Neuronal stem cell (in vitro differentiated cells): ENCODE data around the gene HHIPL1.

Experiments
- DNase-seq: peaks from one replicate; pipeline ENCODE4 v3.0.0-alpha.2; 2013; ENCODE audit warnings: low spot score
- H2AFZ ChIP-seq: one replicate; pipeline ENCODE4 v1.6.1; 2013; ENCODE audit warnings: mild to moderate bottlenecking, low read length, inconsistent platforms
- H2AK5ac ChIP-seq: 2 replicates; pipeline ENCODE4 v1.6.1; 2013; ENCODE audit warnings: low read depth, mild to moderate bottlenecking, inconsistent platforms, low read length, moderate library complexity, mixed read lengths
- H2BK120ac ChIP-seq: 2 replicates; pipeline ENCODE4 v1.6.1; 2013; ENCODE audit warnings: low read depth, mild to moderate bottlenecking, inconsistent platforms, low read length, moderate library complexity, mixed read lengths
- H2BK12ac ChIP-seq: one replicate; pipeline ENCODE4 v1.6.1; 2013; ENCODE audit warnings: low read length, inconsistent platforms
- H2BK15ac ChIP-seq: 2 replicates; pipeline ENCODE4 v1.6.1; 2013; ENCODE audit warnings: mild to moderate bottlenecking, low read length, inconsistent platforms, mixed read lengths
- H2BK5ac ChIP-seq: one replicate; pipeline ENCODE4 v1.6.1; 2013; ENCODE audit warnings: inconsistent platforms, mild to moderate bottlenecking, low read length, moderate library complexity
- H3K14ac ChIP-seq: one replicate; pipeline ENCODE4 v1.6.1; 2013; ENCODE audit warnings: low read length, inconsistent platforms
- H3K18ac ChIP-seq: 2 replicates; pipeline ENCODE4 v1.6.1; 2013; ENCODE audit warnings: low read length, inconsistent platforms
- H3K23ac ChIP-seq: 2 replicates; pipeline ENCODE4 v1.6.1; 2013; ENCODE audit warnings: low read depth, mild to moderate bottlenecking, mixed read lengths, low read length, inconsistent platforms; ENCODE audit not compliant: poor library complexity
- H3K27ac ChIP-seq: replicated peaks from 3 replicates; pipeline ENCODE4 v1.5.1; 2013; ENCODE audit warnings: low read length, inconsistent platforms
- H3K27me3 ChIP-seq, 3 experiments: 2 replicates each; pipeline ENCODE4 v1.6.1; 2013; ENCODE audit warnings: low read length in 3 of 3, mild to moderate bottlenecking in 2 of 3, inconsistent platforms in 1 of 3, low read depth in 1 of 3, mixed read lengths in 1 of 3, moderate library complexity in 1 of 3; ENCODE audit not compliant: control insufficient read depth in 3 of 3, insufficient read depth in 3 of 3
- H3K36me3 ChIP-seq, 2 donors: replicated peaks in 1 of 2; 2 replicates each; pipeline ENCODE4 v1.6.1; 2013; ENCODE audit warnings: low read length in 2 of 2; ENCODE audit not compliant: control insufficient read depth in 2 of 2, insufficient read depth in 2 of 2
- H3K4ac ChIP-seq: 2 replicates; pipeline ENCODE4 v1.6.1; 2013; ENCODE audit warnings: inconsistent platforms, mild to moderate bottlenecking, low read length, moderate library complexity
- H3K4me1 ChIP-seq, 2 donors: 1 replicate in 1 of 2; 2 replicates in 1 of 2; pipeline ENCODE4 v1.6.1; 2013; ENCODE audit warnings: low read length in 2 of 2, low read depth in 1 of 2; ENCODE audit not compliant: control insufficient read depth in 2 of 2, insufficient read depth in 1 of 2
- H3K4me2 ChIP-seq: one replicate; pipeline ENCODE4 v1.6.1; 2013; ENCODE audit warnings: mild to moderate bottlenecking, low read length, inconsistent platforms; ENCODE audit not compliant: insufficient read depth, poor library complexity, severe bottlenecking
- H3K4me3 ChIP-seq, 2 donors: 2 replicates each; pipeline ENCODE4 v1.5.1; 2013; ENCODE audit warnings: low read length in 2 of 2, mild to moderate bottlenecking in 2 of 2, inconsistent platforms in 1 of 2, moderate library complexity in 1 of 2
- H3K79me1 ChIP-seq: one replicate; pipeline ENCODE4 v1.6.1; 2013; ENCODE audit warnings: low read depth, mild to moderate bottlenecking, inconsistent platforms, low read length, moderate library complexity
- H3K9ac ChIP-seq: one replicate; pipeline ENCODE4 v1.6.1; 2013; ENCODE audit warnings: mild to moderate bottlenecking, low read depth, low read length, inconsistent platforms; ENCODE audit not compliant: poor library complexity
- H3K9me3 ChIP-seq, 2 donors: replicated peaks in 1 of 2; 2 replicates each; pipeline versions ENCODE3 to v1.6.1; 2013; ENCODE audit warnings: low read length in 2 of 2, mild to moderate bottlenecking in 2 of 2, inconsistent platforms in 1 of 2, low read depth in 1 of 2, mixed read lengths in 1 of 2, moderate library complexity in 1 of 2; ENCODE audit not compliant: control insufficient read depth in 2 of 2, insufficient read depth in 1 of 2
- H4K8ac ChIP-seq: one replicate; pipeline ENCODE4 v1.6.1; 2013; ENCODE audit warnings: low read depth, mild to moderate bottlenecking, inconsistent platforms, low read length, moderate library complexity
- H4K91ac ChIP-seq: one replicate; pipeline ENCODE4 v1.6.1; 2013; ENCODE audit warnings: low read length, low read depth, mild to moderate bottlenecking, inconsistent platforms; ENCODE audit not compliant: poor library complexity
- WGBS, 2 donors: extraction: QIAGEN DNeasy Blood & Tissue Kit; methylation state at CpG; one replicate each; pipeline ENCODE4 v1.1.7; 2013; ENCODE audit warnings: missing lambda C conversion rate in 2 of 2, mixed read lengths in 1 of 2; ENCODE audit not compliant: insufficient read length in 2 of 2, insufficient replicate concordance in 1 of 2; ENCODE audit errors: extremely low coverage in 2 of 2; 5-methylcytosine and 5-hydroxymethylcytosine counted together

Gene HHIPL1

DNA sequence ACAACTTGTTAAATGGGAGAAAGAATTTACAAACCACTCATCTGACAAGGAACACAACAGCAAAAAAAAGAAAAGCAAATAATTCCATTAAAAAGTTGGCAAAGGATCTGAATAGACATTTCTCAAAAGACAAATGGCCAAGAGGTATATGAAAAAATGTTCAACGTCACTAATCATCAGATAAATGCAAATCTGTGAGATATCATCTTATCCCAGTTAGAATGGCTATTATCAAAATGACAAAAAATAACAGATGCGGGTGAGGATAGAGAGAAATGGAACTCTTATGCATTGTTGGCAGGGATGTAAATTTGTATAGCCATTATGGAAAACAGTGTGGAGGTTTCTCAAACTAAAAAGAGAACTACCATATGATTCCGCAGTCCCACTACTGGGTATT, 69.0 kb downstream of the HHIPL1 start:
- H2BK12ac ChIP-seq, result no peak overlapping the region
- H3K4me1 ChIP-seq, result no peaks in the 10 kb centered on the region
- no peak overlapping the region for H3K27ac ChIP-seq
- no peak overlapping the region for H2AK5ac ChIP-seq
- WGBS, 2 donors, result no CpG with 5 or more reads among the region's 3 CpGs
- no peaks in the 10 kb centered on the region for H3K27me3 ChIP-seq
- no peak overlapping the region for H2BK5ac ChIP-seq
- H2AFZ ChIP-seq, result no peak overlapping the region
- H2BK15ac ChIP-seq, result no peak overlapping the region
- no peak overlapping the region for H4K91ac ChIP-seq
- H3K9ac ChIP-seq, result no peak overlapping the region
- H3K23ac ChIP-seq, result no peak overlapping the region
- H3K79me1 ChIP-seq, result no peaks in the 10 kb centered on the region
- H3K14ac ChIP-seq, result no peak overlapping the region
- H3K18ac ChIP-seq, result no peak overlapping the region
- H2BK120ac ChIP-seq, result no peak overlapping the region
- no peaks in the 10 kb centered on the region for H3K36me3 ChIP-seq
- H3K4ac ChIP-seq, result no peak overlapping the region
- peaks cover 0 to 9% of the 10 kb centered on the region in 2 donors for H3K9me3 ChIP-seq
- H3K4me2 ChIP-seq, result no peak overlapping the region
- no peak overlapping the region for H4K8ac ChIP-seq
- no peak for DNase-seq
- H3K4me3 ChIP-seq, result no peak overlapping the region

DNA sequence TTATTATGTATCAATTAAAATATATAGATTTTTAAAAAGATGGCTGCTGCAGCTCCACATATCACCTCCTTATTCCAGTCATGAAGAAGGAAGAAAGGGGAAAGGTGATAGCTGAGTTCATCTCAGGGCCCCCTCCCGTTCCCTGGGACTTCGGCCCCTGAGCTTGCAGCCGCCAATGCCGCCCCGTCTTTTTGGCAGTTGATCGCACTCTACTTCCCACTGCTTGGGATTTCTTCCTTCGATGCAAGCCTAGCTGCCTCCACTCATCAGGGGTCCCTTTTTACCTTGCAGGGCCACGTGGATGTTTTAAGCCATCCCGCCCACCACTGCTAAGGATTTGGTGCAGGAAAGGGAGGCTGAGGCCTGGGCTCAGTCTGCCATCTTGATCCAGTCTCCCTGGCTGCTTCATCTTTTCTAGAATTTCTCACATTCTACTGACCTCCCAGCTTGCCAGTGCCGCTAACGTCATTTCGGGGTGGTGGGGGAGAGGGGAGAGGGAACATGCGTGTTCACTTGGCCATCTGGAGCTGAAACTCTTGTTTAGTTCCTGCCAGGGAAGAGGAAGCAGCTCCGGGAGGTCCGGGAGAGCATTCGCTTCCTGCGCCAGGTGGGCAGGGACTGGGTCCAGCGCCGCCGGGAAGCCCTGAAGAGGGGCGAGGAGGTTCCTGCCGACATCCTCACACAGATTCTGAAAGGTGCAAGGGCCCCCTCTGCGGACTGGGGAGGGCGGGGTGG, 70.5 kb downstream of the HHIPL1 start:
- no CpG with 5 or more reads among the region's 24 CpGs for WGBS, 2 donors
- H3K27ac ChIP-seq, result no peak overlapping the region
- H3K36me3 ChIP-seq, result no peaks in the 10 kb centered on the region
- no peak overlapping the region for H2BK120ac ChIP-seq
- no peak overlapping the region for H4K91ac ChIP-seq
- H3K9me3 ChIP-seq, result peaks cover 0 to 9% of the 10 kb centered on the region in 2 donors
- H3K4ac ChIP-seq, result no peak overlapping the region
- H3K27me3 ChIP-seq, result no peaks in the 10 kb centered on the region
- H3K4me2 ChIP-seq, result no peak overlapping the region
- H3K79me1 ChIP-seq, result no peaks in the 10 kb centered on the region
- no peak overlapping the region for H3K14ac ChIP-seq
- no peak overlapping the region for H3K23ac ChIP-seq
- no peak overlapping the region for H2BK12ac ChIP-seq
- no peak overlapping the region for H2AFZ ChIP-seq
- H3K4me1 ChIP-seq, result no peaks in the 10 kb centered on the region
- no peak overlapping the region for H3K9ac ChIP-seq
- DNase-seq, result no peak
- H4K8ac ChIP-seq, result no peak overlapping the region
- H2AK5ac ChIP-seq, result no peak overlapping the region
- peak overlapping the region; percentile 38 for H3K18ac ChIP-seq
- no peak overlapping the region for H3K4me3 ChIP-seq
- H2BK15ac ChIP-seq, result no peak overlapping the region
- no peak overlapping the region for H2BK5ac ChIP-seq

DNA sequence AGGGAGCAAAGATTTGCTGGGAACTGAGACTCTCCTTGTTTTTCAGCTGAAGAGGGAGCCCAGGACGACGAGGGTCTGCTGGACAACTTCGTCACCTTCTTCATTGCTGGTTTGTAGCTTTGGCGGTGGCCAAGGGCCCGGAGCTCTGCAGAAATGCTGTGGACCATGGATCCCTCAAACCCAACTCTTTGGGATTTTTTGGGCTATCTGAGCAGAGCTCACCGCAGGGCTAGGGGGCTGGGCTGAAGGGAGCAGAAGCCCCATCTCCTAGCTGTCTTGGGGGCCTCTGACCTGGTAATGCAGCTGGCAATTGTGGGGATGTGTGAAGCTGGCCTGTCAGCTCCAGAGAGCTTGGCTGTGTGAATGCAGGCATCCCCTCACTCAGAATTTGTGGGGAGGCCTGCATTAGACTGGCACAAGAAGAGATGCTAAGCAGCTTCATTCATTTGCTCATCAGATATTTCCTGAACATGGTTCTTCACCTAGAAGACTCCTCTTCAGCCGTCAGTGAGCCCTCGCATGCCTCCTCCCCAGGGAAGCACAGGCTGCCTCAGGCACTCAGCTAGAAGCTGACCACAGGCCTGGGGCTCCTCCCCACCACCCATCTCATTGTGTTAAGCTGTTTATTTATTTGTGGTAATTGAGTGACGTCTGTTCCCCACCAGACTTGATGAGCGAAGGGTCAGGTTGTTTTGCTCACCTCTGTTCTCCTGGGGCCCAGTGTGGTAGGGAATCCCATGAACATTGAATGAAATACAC, 71.3 kb downstream of the HHIPL1 start:
- no peak for DNase-seq
- no peak overlapping the region for H2BK15ac ChIP-seq
- no peak overlapping the region for H3K27ac ChIP-seq
- no peak overlapping the region for H2AFZ ChIP-seq
- H3K36me3 ChIP-seq, result no peaks in the 10 kb centered on the region
- H3K4me3 ChIP-seq, result no peak overlapping the region
- H3K9ac ChIP-seq, result no peak overlapping the region
- H3K4me2 ChIP-seq, result no peak overlapping the region
- H2BK5ac ChIP-seq, result no peak overlapping the region
- no peak overlapping the region for H4K8ac ChIP-seq
- H2BK12ac ChIP-seq, result no peak overlapping the region
- H3K79me1 ChIP-seq, result no peaks in the 10 kb centered on the region
- H3K4me1 ChIP-seq, result no peaks in the 10 kb centered on the region
- no CpG with 5 or more reads among the region's 10 CpGs for WGBS, 2 donors
- no peaks in the 10 kb centered on the region for H3K27me3 ChIP-seq
- peaks cover 0 to 9% of the 10 kb centered on the region in 2 donors for H3K9me3 ChIP-seq
- H3K23ac ChIP-seq, result no peak overlapping the region
- H2BK120ac ChIP-seq, result no peak overlapping the region
- H3K18ac ChIP-seq, result peak overlapping the region; percentile 48
- H4K91ac ChIP-seq, result no peak overlapping the region
- H2AK5ac ChIP-seq, result no peak overlapping the region
- H3K14ac ChIP-seq, result no peak overlapping the region
- no peak overlapping the region for H3K4ac ChIP-seq
